ENCODE results near the gene NELL1.

The NELL1 gene

GRCh38 chr11:21307874-21308273, 638.5 kb downstream of the NELL1 start:
- DNase-seq (ENCODE audit: low read depth in 4 of 4, low spot score in 1 of 4): no peak

- no peak for DNase-seq (ENCODE audit: low read depth in 4 of 4, low spot score in 1 of 4)
These were observed 647.2 kb downstream of the NELL1 start for GRCh38 chr11:21316591-21316990.

GRCh38 chr11:21321072-21321471, 651.7 kb downstream of the NELL1 start:
- DNase-seq (ENCODE audit: low read depth in 4 of 4, low spot score in 1 of 4): no peak

GRCh38 chr11:21321530-21321929, 652.1 kb downstream of the NELL1 start:
- no peak for DNase-seq (ENCODE audit: low read depth in 4 of 4, low spot score in 1 of 4)

GRCh38 chr11:21323617-21324016, 654.2 kb downstream of the NELL1 start:
- no peak for DNase-seq (ENCODE audit: low read depth in 4 of 4, low spot score in 1 of 4)

GRCh38 chr11:21343204-21343603, 673.8 kb downstream of the NELL1 start:
- no peak for DNase-seq (ENCODE audit: low read depth in 4 of 4, low spot score in 1 of 4)

- DNase-seq (ENCODE audit: low read depth in 4 of 4, low spot score in 1 of 4): no peak
These were observed 677.0 kb downstream of the NELL1 start for GRCh38 chr11:21346361-21346760.

GRCh38 chr11:21350613-21351012, 681.2 kb downstream of the NELL1 start:
- no peak for DNase-seq (ENCODE audit: low read depth in 4 of 4, low spot score in 1 of 4)

GRCh38 chr11:21353425-21353824, 684.0 kb downstream of the NELL1 start:
- no peak for DNase-seq (ENCODE audit: low read depth in 4 of 4, low spot score in 1 of 4)

GRCh38 chr11:21364866-21365624, 695.7 kb downstream of the NELL1 start:
- no peak for DNase-seq (ENCODE audit: low read depth in 4 of 4, low spot score in 1 of 4)

GRCh38 chr11:21369947-21370346, 700.6 kb downstream of the NELL1 start:
- no peak for DNase-seq (ENCODE audit: low read depth in 4 of 4, low spot score in 1 of 4)

GRCh38 chr11:21371044-21371443, 701.7 kb downstream of the NELL1 start:
- DNase-seq (ENCODE audit: low read depth in 4 of 4, low spot score in 1 of 4): no peak

- DNase-seq (ENCODE audit: low read depth in 4 of 4, low spot score in 1 of 4): no peak
These were observed 703.3 kb downstream of the NELL1 start for GRCh38 chr11:21372672-21373071.

- DNase-seq (ENCODE audit: low read depth in 4 of 4, low spot score in 1 of 4): no peak
These were observed 705.0 kb downstream of the NELL1 start for GRCh38 chr11:21374376-21374775.

- DNase-seq (ENCODE audit: low read depth in 4 of 4, low spot score in 1 of 4): no peak
These were observed 716.5 kb downstream of the NELL1 start for GRCh38 chr11:21385669-21386440.

GRCh38 chr11:21390430-21390829, 721.0 kb downstream of the NELL1 start:
- DNase-seq (ENCODE audit: low read depth in 4 of 4, low spot score in 1 of 4): no peak

- DNase-seq (ENCODE audit: low read depth in 4 of 4, low spot score in 1 of 4): no peak
These were observed 727.1 kb downstream of the NELL1 start for GRCh38 chr11:21396342-21397008.

GRCh38 chr11:21398195-21398594, 728.8 kb downstream of the NELL1 start:
- no peak for DNase-seq (ENCODE audit: low read depth in 4 of 4, low spot score in 1 of 4)

- no peak for DNase-seq (ENCODE audit: low read depth in 4 of 4, low spot score in 1 of 4)
These were observed 732.1 kb downstream of the NELL1 start for GRCh38 chr11:21401496-21401895.

GRCh38 chr11:21402274-21402673, 732.9 kb downstream of the NELL1 start:
- DNase-seq (ENCODE audit: low read depth in 4 of 4, low spot score in 1 of 4): no peak

GRCh38 chr11:21403069-21403468, 733.7 kb downstream of the NELL1 start:
- no peak for DNase-seq (ENCODE audit: low read depth in 4 of 4, low spot score in 1 of 4)

- DNase-seq (ENCODE audit: low read depth in 4 of 4, low spot score in 1 of 4): no peak
These were observed 736.0 kb downstream of the NELL1 start for GRCh38 chr11:21405422-21405821.

All from stimulated activated CD4-positive, alpha-beta T cell treated with anti-CD3 and anti-CD28 coated beads, Interleukin-1b, Interleukin-23, amount 100 ng/mL, for 24 hours (primary cell).